ENCODE measurements around the gene SLMAP. TPM values are rescaled to one million over a fixed set of nuclear protein-coding genes. Genes with fewer than 3 reads are reported as not detected.

The SLMAP gene
- total and polyA plus RNA-seq, 2 of the 13 experiments (the other 11 are each of a cell fraction or from before 2014, with no cell fraction given) = 24.0 to 48.3 TPM

- TF ChIP-seq REPIN1 (CRISPR knock-in tag; IDR thresholded peaks at IDR 0.05; ENCODE audit: borderline replicate concordance, low read depth) = no peak
- TF ChIP-seq SAFB2 (CRISPR knock-in tag; IDR thresholded peaks at IDR 0.05; ENCODE audit: borderline replicate concordance, low read depth) = no peak
- TF ChIP-seq ETV5 (CRISPR knock-in tag; IDR thresholded peaks at IDR 0.05; ENCODE audit: borderline replicate concordance) = peak; percentile 53; the same call in 1 of the 2 replicates
- no peak for TF ChIP-seq CC2D1A (CRISPR knock-in tag; IDR thresholded peaks at IDR 0.05)
- TF ChIP-seq ZSCAN20 (CRISPR knock-in tag; IDR thresholded peaks at IDR 0.05; ENCODE audit: borderline replicate concordance) = no peak
- no peak for TF ChIP-seq HOXA3 (CRISPR knock-in tag; IDR thresholded peaks at IDR 0.05)
- no peak for TF ChIP-seq XRCC5 (optimal IDR thresholded peaks at IDR 0.05; ENCODE audit: low read length)
- peak; percentile 67; the same call in 1 of the 2 replicates for TF ChIP-seq AHDC1 (CRISPR knock-in tag; IDR thresholded peaks at IDR 0.05; ENCODE audit: borderline replicate concordance)
- TF ChIP-seq ZNF710 (CRISPR knock-in tag; IDR thresholded peaks at IDR 0.05; ENCODE audit: borderline replicate concordance) = no peak
- TF ChIP-seq ZNF687 (CRISPR knock-in tag; IDR thresholded peaks at IDR 0.05) = no peak
- no peak for TF ChIP-seq ZSCAN5A (CRISPR knock-in tag; IDR thresholded peaks at IDR 0.05; ENCODE audit: borderline replicate concordance)
- peak; percentile 51; the same call in 1 of the 2 replicates for TF ChIP-seq SOX13 (IDR thresholded peaks at IDR 0.05)
- TF ChIP-seq SOX13 (CRISPR knock-in tag; conservative IDR thresholded peaks at IDR 0.05 in 1 of 2, IDR thresholded peaks at IDR 0.05 in 1 of 2) = peak in 1 of 2 experiments; percentile 90; a peak in 2 of 4 replicates
- no peak for TF ChIP-seq MED8 (CRISPR knock-in tag; IDR thresholded peaks at IDR 0.05; ENCODE audit: insufficient replicate concordance)
Measured at GRCh38 chr3:57826952-57827723, 71.0 kb downstream of the SLMAP start (continued).
